H4 (cell line): ENCODE results near the gene MYH8. TPM values are rescaled to one million over a fixed set of nuclear protein-coding genes. Genes with fewer than 3 reads are reported as not detected.
A peak's percentile ranks its signal among the peaks of the same experiment; 100 is the strongest.

Experiments
- DNase-seq: peaks from one replicate; pipeline ENCODE4 v3.0.0-alpha.2; 2015; ENCODE audit warnings: low spot score
- total RNA-seq: library from RNA; depleted of rRNA; stranded (reverse); fragments of >200 nt; shearing (Covaris generic); gene quantifications from 2 replicates; pipeline ENCODE4 v1.2.3, GENCODE V29; 2014; rRNA removed

The MYH8 gene
- total RNA-seq, 1 experiment from 2014 or later, result 0.15 TPM

- DNase-seq, result peak; percentile 4
Measured at GRCh38 chr17:10384175-10384574, 37.6 kb downstream of the MYH8 start.

- DNase-seq, result no peak
Measured at GRCh38 chr17:10380631-10381408, 40.9 kb downstream of the MYH8 start.

GRCh38 chr17:10372906-10373305, 48.8 kb downstream of the MYH8 start, which contains the start of gene MYH13:
Gene MYH13 (minus strand): TSS chr17:10373006. CDS start chr17:10364530, 8,476 bp downstream.
- DNase-seq, result no peak

GRCh38 chr17:10370016-10370608, 51.6 kb downstream of the MYH8 start:
- no peak for DNase-seq

- no peak for DNase-seq
Measured at GRCh38 chr17:10369239-10369638, 52.5 kb downstream of the MYH8 start.

GRCh38 chr17:10368561-10368960, 53.2 kb downstream of the MYH8 start:
- no peak for DNase-seq

GRCh38 chr17:10360578-10360977, 61.2 kb downstream of the MYH8 start:
- DNase-seq, result peak; percentile 22

- DNase-seq, result no peak
Measured at GRCh38 chr17:10357768-10358167, 64.0 kb downstream of the MYH8 start.

- DNase-seq, result no peak
Measured at GRCh38 chr17:10354651-10355050, 67.1 kb downstream of the MYH8 start.

GRCh38 chr17:10352893-10353292, 68.9 kb downstream of the MYH8 start:
- DNase-seq, result no peak

GRCh38 chr17:10349403-10349802, 72.3 kb downstream of the MYH8 start:
- peak; percentile 6 for DNase-seq

- DNase-seq, result no peak
Measured at GRCh38 chr17:10344816-10345215, 76.9 kb downstream of the MYH8 start.

Other genes with a start within 250 kb of the MYH8 start
- gene GAS7, start 223.3 kb downstream of the MYH8 start, total RNA-seq, result 0.45 and 1.1 TPM in 2 replicates
- not detected in 2 replicates for gene MYH13, start 48.9 kb downstream of the MYH8 start, total RNA-seq
- not detected in 2 replicates for gene MYH4, start 47.6 kb upstream of the MYH8 start, total RNA-seq
- not detected in 2 replicates for gene MYH1, start 96.6 kb upstream of the MYH8 start, total RNA-seq
- gene MYH2, start 127.7 kb upstream of the MYH8 start, total RNA-seq, result not detected in 2 replicates
- gene MYH3, start 235.4 kb upstream of the MYH8 start, total RNA-seq, result 0.04 TPM in 1 of 2 replicates, not detected in the other